H7 (cell line): ENCODE results near the gene SCN2B. TPM values are rescaled to one million over a fixed set of nuclear protein-coding genes. Genes with fewer than 3 reads are reported as not detected.
A peak's percentile ranks its signal among the peaks of the same experiment; 100 is the strongest.

Experiments
- DNase-seq: peaks from one replicate; pipeline ENCODE4 v3.0.0; 2012
- H3K27me3 ChIP-seq: 2 replicates; pipeline ENCODE4 v1.6.0; 2011; ENCODE audit warnings: mild to moderate bottlenecking, low read length; ENCODE audit not compliant: control insufficient read depth, insufficient read depth
- H3K36me3 ChIP-seq: replicated peaks from 2 replicates; pipeline ENCODE4 v1.5.1; 2011; ENCODE audit warnings: low read length; ENCODE audit not compliant: control insufficient read depth, insufficient read depth
- H3K4me3 ChIP-seq: 2 replicates; pipeline ENCODE4 v1.5.1; 2011; ENCODE audit warnings: low read depth, mild to moderate bottlenecking, control low read depth, low read length, moderate library complexity; ENCODE audit not compliant: insufficient read depth
- total RNA-seq: library from RNA; depleted of rRNA; stranded (reverse); fragments of >200 nt; shearing (Covaris generic); gene quantifications from 2 replicates; pipeline ENCODE4 v1.2.3, GENCODE V29; 2014; rRNA removed

Gene SCN2B
- total RNA-seq, result 0.03 and 0.07 TPM in 2 replicates

DNA sequence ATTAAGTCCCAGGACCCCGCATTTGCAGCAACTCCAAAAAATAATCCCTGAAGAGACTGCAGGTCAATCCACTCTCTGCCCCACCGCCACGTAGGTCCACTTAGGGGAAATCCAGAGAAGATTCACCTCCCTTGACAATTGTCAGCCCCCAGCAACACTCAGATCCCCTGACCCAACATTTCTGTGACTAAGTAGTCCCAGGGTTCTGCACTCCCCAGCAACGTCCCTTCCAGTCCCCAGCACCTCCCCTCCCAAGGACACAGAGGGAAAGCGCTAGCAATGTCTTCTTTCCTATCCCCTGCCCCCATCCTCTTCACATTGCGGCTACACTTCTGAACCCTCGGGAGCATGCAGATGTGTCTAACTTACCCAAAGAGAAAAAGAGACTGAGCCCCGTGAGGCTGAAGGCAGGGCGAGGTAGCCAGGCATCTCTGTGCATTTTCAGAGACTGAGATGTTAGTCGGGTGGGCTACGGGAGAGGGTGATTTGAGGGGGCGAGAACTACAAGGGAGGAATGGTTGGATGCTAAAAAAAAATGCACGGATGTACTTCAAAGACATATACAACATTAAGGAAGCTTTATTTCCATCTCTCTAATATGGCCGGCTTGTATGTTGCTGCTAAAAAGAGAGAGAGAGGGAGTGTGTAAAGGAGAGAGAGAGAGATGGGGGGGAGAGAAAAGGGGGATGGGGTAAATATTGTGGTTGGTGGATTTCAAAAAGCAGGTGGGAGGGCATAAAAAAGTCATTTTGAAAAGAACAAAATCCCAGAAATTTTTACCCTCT lies at the start of gene SCN2B:
Gene SCN2B (minus strand): TSS at position 647 of the 785 bp plus-strand sequence. CDS start 208 bp downstream, at position 439.
- peak within 1 kb of the TSS; percentile 58 for H3K4me3 ChIP-seq
- no peaks in the 10 kb centered on the region for H3K36me3 ChIP-seq
- peak; percentile 75 for DNase-seq
- H3K27me3 ChIP-seq, result peaks cover 40% of the 10 kb centered on the region

DNA sequence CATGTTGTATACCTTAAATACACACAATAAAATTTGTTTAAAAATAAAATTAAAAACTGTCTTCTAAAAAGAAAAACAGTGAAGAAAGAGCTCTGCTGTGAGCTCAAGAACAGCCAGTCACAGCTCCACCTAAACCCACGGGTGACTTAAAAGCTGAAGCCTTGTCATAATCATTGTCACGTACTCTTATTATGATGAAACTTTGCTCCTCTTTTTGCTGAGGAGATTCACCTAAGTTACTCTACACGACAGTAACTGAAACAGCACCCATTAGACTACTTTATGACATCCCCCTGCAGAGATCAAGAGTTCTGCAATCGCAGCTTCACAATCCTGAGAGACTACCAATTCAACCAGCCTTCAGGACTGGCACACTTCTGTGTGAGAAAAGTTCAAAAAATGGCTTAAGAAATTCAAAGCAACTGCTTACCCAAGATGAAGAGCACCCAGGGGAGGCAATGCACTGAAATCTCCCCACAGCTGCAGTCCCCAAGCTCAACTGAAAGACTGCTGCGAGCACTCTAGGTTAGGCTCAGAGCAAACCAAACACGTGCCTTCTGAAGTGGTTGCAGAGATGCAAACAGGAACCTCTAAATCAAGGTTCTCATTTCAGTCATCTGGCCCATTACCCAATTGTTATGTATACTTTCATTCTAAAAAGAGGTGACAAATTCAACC lies 48.2 kb upstream of the SCN2B start, which contains the start of gene JAML:
Gene JAML (minus strand): TSS at position 501 of the 678 bp plus-strand sequence. CDS start 10,145 bp downstream, outside the sequence.
- Histone ChIP-seq H3K27me3 (no peaks in the 10 kb centered on the region), H3K4me3 (no peak within 1 kb of the TSS), H3K36me3 (no peaks in the 10 kb centered on the region)
- DNase-seq, result no peak

- no peak for DNase-seq
- Histone ChIP-seq H3K27me3 (no peaks in the 10 kb centered on the region), H3K36me3 (no peaks in the 10 kb centered on the region), H3K4me3 (no peak overlapping the region)
Observed at GRCh38 chr11:118223992-118224391, 47.6 kb upstream of the SCN2B start.

DNA sequence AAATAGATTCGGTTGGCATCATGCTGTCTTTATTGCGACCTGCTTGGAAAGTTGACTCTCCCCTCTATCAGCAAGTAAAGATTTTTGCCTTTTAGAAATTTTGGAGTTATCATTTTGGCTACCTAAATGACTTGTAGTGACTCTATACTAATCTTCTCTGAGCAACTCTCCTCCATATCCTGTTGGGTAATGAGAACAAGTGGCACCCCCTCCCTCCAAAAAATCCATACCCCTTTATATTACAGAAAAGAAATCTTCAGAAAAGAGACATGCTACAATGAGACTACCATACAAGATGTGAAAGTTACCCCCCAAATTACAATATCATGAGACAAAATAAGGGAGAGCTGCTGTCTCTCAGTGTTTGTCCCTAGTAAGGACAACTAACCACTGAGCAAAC lies 47.1 kb upstream of the SCN2B start:
- DNase-seq, result no peak
- Histone ChIP-seq H3K36me3 (no peaks in the 10 kb centered on the region), H3K27me3 (no peaks in the 10 kb centered on the region)

DNA sequence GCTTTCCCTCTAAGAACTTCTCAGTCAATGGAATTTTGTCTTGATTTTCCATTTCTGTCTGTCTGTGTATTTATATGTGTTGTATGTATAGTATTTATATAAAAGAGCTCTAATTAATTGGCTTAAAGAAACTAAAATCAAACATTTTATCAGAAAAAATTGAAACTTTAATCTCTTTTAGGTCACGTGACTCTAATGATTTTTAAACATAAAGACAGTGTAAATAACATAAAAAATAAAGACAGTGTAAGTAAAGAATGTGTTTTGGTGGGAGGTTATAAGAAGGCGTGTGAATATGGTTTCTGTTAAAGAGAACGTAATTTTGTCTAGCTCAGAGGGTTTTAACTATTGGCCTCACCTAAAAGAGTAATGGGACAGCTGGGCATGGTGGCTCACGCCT lies 46.0 kb upstream of the SCN2B start:
- Histone ChIP-seq H3K36me3 (no peaks in the 10 kb centered on the region), H3K4me3 (no peak overlapping the region), H3K27me3 (no peaks in the 10 kb centered on the region)
- no peak for DNase-seq

More for the DNA sequence above, 47.1 kb upstream of the SCN2B start:
- no peak overlapping the region for H3K4me3 ChIP-seq

- no peak overlapping the region for H3K4me3 ChIP-seq
- no peaks in the 10 kb centered on the region for H3K36me3 ChIP-seq
- no peak for DNase-seq
- no peaks in the 10 kb centered on the region for H3K27me3 ChIP-seq
Observed at GRCh38 chr11:118221419-118221818, 45.0 kb upstream of the SCN2B start.

- Histone ChIP-seq H3K4me3 (no peak overlapping the region), H3K36me3 (no peaks in the 10 kb centered on the region), H3K27me3 (no peaks in the 10 kb centered on the region)
- DNase-seq, result no peak
Observed at GRCh38 chr11:118219732-118220131, 43.3 kb upstream of the SCN2B start.

DNA sequence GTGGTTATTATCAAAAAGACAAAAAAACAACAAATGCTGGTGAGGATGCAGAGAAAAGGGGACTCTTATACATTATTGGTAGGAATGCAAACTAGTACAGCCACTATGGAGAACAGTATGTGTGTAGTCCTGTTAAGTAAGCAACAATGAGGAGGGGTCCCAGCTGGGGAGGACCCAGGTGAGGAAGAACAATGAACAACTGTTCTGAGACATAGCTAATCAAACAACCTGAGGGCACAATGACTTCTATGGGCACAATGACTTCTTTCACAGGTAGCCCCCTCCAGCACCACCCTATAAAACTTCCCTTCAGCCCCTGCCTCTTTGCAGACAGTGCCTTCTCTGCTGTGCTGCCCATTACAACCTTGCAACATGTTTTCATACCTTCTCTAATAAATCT lies 42.8 kb upstream of the SCN2B start:
- no peak for DNase-seq
- no peak overlapping the region for H3K4me3 ChIP-seq
- no peaks in the 10 kb centered on the region for H3K27me3 ChIP-seq
- H3K36me3 ChIP-seq, result no peaks in the 10 kb centered on the region

DNA sequence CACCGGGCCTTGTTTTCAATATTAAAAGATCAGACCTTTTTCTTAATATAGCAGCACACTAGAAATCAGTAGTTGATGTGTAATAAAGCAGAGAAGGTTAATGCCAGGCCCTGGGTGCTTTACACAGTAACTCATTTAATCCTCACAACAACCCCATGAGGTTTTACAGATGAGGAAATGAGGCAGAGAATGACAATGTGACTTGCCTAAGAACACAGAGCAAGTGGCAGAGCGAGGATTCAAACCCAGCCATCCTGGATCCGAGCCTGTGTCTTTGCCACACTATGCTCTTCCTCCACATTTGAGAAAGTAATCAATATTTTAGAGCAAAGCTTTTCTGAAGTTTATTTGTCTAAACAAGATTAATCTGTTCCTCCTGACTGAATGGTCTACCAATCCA lies 41.1 kb upstream of the SCN2B start:
- Histone ChIP-seq H3K36me3 (no peaks in the 10 kb centered on the region), H3K4me3 (no peak overlapping the region), H3K27me3 (no peaks in the 10 kb centered on the region)
- no peak for DNase-seq

DNA sequence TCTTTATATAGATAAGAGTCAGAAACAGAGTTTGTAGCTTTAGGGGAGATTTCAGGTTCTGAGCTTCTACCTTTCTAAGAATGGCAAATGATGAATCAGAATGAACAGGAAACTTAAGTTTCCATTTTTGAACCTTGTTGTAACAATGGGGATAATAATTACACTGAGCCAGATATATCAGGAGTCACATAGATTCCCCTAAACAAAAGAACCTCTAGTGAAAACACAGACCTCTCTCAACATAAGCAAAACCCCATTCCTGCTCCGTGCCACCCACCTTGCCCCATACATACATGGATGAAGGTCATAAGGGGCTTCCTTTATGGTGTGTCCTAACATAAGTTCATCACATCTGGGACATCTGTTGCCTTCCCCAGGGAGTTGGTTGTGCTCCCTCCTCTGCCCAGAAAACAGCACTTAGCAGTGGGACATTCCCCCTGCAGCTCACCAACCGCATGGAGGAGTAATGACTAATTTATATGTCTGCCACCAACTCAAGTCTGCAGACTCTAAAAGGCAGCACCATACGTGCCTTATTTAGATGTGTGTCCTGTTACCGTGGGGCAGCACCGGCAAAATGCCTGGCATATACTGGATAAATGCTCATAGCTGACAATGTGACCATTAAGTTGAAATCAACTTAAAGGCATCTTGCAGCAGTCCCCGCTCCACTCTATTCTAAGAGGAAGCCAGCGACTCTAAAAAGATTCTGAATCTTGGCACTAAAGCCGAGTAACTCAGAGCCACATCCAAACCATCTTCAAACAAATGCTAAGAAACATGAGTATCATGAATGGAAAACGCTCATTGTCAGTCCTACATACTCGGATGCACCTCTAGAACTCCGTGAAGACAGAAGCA lies 40.4 kb upstream of the SCN2B start:
- H3K4me3 ChIP-seq, result no peak overlapping the region
- no peak for DNase-seq
- H3K27me3 ChIP-seq, result no peaks in the 10 kb centered on the region
- H3K36me3 ChIP-seq, result no peaks in the 10 kb centered on the region

DNA sequence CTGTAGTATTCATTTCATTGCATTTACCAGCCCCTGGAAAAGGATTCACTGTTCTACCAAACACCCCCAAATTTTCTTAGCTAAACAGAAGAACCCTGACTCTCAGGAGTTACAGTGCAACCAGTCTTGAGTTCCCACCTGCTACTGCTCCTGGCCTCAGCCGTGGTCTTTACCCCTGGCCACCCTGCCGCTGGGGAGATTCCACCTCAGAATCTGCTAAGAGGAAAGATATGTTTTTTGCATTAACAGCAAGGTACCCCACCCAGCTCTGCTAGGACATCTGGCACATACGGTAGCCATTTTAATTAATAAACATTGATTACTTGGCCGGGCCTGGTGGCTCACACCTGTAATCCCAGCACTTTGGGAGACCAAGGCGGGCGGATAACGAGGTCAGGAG lies 39.3 kb upstream of the SCN2B start:
- no peak for DNase-seq
- H3K4me3 ChIP-seq, result no peak overlapping the region
- H3K27me3 ChIP-seq, result no peaks in the 10 kb centered on the region
- H3K36me3 ChIP-seq, result no peaks in the 10 kb centered on the region

DNA sequence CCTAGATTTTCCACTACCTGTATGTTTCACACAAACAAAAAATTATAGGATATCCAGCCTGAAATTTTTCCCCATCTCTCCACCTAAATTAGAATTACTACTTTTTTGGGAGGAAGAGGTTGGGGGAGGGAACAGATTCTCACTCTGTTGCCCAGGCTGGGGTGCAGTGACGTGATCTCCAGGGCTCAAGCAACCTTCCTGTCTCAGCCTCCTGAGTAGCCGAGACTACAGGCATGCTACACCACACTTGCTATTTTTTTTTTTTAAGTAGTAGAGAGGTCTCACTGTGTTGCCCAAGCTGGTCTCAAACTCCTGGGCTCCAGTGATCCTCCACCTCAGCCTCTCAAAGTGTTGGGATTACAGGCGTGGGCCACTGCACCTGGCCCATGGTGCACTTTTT lies 38.8 kb upstream of the SCN2B start:
- no peaks in the 10 kb centered on the region for H3K27me3 ChIP-seq
- no peak for DNase-seq

DNA sequence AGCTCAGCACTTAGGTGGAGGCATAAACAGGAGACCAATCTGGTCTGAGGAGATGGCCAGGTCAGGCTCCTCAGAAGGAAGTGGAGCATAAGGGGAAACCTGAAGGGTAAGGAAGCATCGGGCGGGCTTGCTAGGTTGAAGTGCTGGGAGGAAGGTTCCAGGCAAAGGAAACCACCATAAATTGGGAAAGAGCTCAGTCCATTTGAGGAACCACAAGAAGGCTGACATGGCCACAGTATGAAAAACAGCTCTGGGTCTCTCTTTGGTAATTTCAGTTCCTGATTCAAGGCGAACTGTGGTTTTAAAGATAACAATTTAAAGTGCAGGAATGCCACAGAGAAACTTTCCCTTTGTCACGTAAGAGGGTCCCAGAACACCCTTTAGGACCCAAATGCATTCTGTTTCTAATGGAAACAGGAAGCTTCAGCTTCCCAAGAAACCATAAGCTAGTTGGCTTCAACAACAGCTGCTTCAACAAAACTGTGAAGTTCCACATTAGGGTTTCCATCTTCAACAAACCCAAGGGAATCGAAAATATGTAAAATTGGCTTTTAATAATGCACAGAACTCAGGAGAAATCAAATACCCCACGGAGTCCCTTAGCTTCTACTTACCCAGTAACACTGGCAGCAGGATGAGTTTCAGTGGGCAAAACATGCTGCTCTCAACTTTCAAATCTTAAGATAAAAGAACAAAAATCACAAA lies 37.9 kb upstream of the SCN2B start:
- Histone ChIP-seq H3K36me3 (no peaks in the 10 kb centered on the region), H3K27me3 (no peaks in the 10 kb centered on the region)

More for the DNA sequence above, 38.8 kb upstream of the SCN2B start:
- Histone ChIP-seq H3K4me3 (no peak overlapping the region), H3K36me3 (no peaks in the 10 kb centered on the region)

DNA sequence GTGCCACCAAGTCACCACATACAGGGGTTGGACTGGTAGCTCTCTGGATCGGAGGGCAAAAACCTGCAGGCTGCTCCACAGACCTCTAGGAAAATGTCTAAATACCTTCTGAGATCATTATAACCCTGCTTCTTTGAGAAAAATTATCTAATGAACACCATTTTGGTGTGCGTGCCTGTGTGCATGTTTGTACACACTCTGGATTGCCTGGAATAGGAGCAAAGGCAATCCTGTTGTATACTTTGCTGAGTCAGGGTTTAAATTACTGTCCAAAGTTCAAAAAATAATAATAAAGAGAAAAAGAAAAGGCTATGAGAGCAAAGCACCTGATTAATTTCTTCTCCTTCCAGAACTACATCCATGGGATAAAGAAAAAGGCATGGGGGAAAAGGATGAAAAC lies 37.3 kb upstream of the SCN2B start:
- H3K36me3 ChIP-seq, result no peaks in the 10 kb centered on the region
- no peaks in the 10 kb centered on the region for H3K27me3 ChIP-seq
- DNase-seq, result no peak
- no peak overlapping the region for H3K4me3 ChIP-seq

More for the DNA sequence above, 37.9 kb upstream of the SCN2B start:
- no peak for DNase-seq
- no peak overlapping the region for H3K4me3 ChIP-seq
